A549 (cell line): Measurements from ENCODE around the gene KCNK15. TPM values are rescaled to one million over a fixed set of nuclear protein-coding genes. Genes with fewer than 3 reads are reported as not detected.

ENCODE experiments used
- ATAC-seq, 2 experiments: fragments of 200-7000 bp in 1 of 2; fragments of >200 bp in 1 of 2; cut with Nextera tagmentation in 1 of 2; cut with Tn5 transposase in 1 of 2; 3 replicates each; pipeline versions ENCODE4 v1.8.0 to v1.9.1; 2018 to 2020; ENCODE audit warnings: mild to moderate bottlenecking in 1 of 2, moderate library complexity in 1 of 2
- CTCF ChIA-PET: fragments of 300-600 bp; sonication (Branson Sonifier 250); formaldehyde crosslinking; extraction: SDS; loops from one replicate; lab custom pipeline; 2021; ENCODE audit warnings: antibody characterized with exemption, inconsistent platforms; lab: Yijun Ruan, JAX
- POLR2A ChIA-PET: fragments of 350-600 bp; formaldehyde crosslinking; extraction: SDS; loops from one replicate; lab custom pipeline; 2021; ENCODE audit warnings: antibody characterized with exemption, inconsistent platforms; lab: Yijun Ruan, JAX
- DNase-seq, 2 experiments: peaks; one replicate each; pipeline versions ENCODE4 v3.0.0 to v3.0.0-alpha.2; 2011 to 2016; ENCODE audit warnings: low read depth in 1 of 2, low spot score in 1 of 2
- FAIRE-seq: peaks from 2 replicates; lab custom pipeline; 2011; peaks lifted over from hg19 to GRCh38; lab: Jason Lieb, UNC
- H3K27ac ChIP-seq, 2 experiments: fragments of >200 bp; sonication (Bioruptor Twin); formaldehyde crosslinking; 3 replicates each; pipeline ENCODE4 v1.5.1; 2016 to 2017
- H3K4me1 ChIP-seq: fragments of >200 bp; sonication (Bioruptor Twin); formaldehyde crosslinking; 3 replicates; pipeline ENCODE4 v1.6.1; 2016
- H3K4me2 ChIP-seq: fragments of >200 bp; sonication (Bioruptor Twin); formaldehyde crosslinking; 3 replicates; pipeline ENCODE4 v1.6.1; 2016
- H3K4me3 ChIP-seq: fragments of >200 bp; sonication (Bioruptor Twin); formaldehyde crosslinking; 3 replicates; pipeline ENCODE4 v1.5.1; 2016
- H3K9me3 ChIP-seq: fragments of >200 bp; sonication (Bioruptor Twin); formaldehyde crosslinking; 3 replicates; pipeline ENCODE4 v1.6.1; 2016
- BHLHE40 ChIP-seq: IDR thresholded peaks from 2 replicates; pipeline ENCODE4 v1.6.1; 2012; ENCODE audit warnings: low read depth, low read length, inconsistent platforms
- CEBPB ChIP-seq, 2 experiments: fragments of >200 bp in 1 of 2; sonication (Bioruptor Twin) in 1 of 2; formaldehyde crosslinking in 1 of 2; IDR thresholded peaks; 2 replicates each; pipeline ENCODE4 v1.6.1; 2012 to 2016
- CTCF ChIP-seq: fragments of >200 bp; sonication (Bioruptor Twin); formaldehyde crosslinking; IDR thresholded peaks from 3 replicates; pipeline ENCODE4 v1.5.1; 2016
- E2F6 ChIP-seq: IDR thresholded peaks from 2 replicates; pipeline ENCODE4 v1.6.1; 2012; ENCODE audit warnings: low read depth, borderline replicate concordance
- EHMT2 ChIP-seq: fragments of 200-600 bp; sonication (generic); IDR thresholded peaks from 2 replicates; pipeline ENCODE4 v1.6.1; 2016; ENCODE audit warnings: antibody characterized with exemption, low read depth, mild to moderate bottlenecking, moderate library complexity
- ESRRA ChIP-seq: fragments of 150-350 bp; IDR thresholded peaks from 2 replicates; pipeline ENCODE4 v1.6.1; 2014; ENCODE audit warnings: mild to moderate bottlenecking, low read length, borderline replicate concordance
- HDAC2 ChIP-seq: fragments of 200-600 bp; sonication (generic); IDR thresholded peaks from 2 replicates; pipeline ENCODE4 v1.6.1; 2016
- HMGXB4 ChIP-seq: fragments of 250-450 bp; sonication (Bioruptor Pico); IDR thresholded peaks from 2 replicates; pipeline ENCODE4 v1.5.0; 2021; ENCODE audit warnings: mild to moderate bottlenecking, moderate library complexity, borderline replicate concordance
- HOXA7 ChIP-seq: fragments of 250-450 bp; sonication (Bioruptor Pico); IDR thresholded peaks from 2 replicates; pipeline ENCODE4 v1.5.0; 2020; ENCODE audit warnings: mild to moderate bottlenecking, moderate library complexity
- JUN ChIP-seq, 2 experiments: fragments of >200 bp; sonication (Bioruptor Twin); formaldehyde crosslinking; IDR thresholded peaks; 2 replicates in 1 of 2; 3 replicates in 1 of 2; pipeline ENCODE4 v1.6.1; 2016 to 2017
- MAZ ChIP-seq: fragments of 150-350 bp; IDR thresholded peaks from 2 replicates; pipeline ENCODE4 v1.6.1; 2014; ENCODE audit warnings: antibody characterized with exemption, low read depth, low read length, borderline replicate concordance
- NFE2L2 ChIP-seq: fragments of 150-350 bp; conservative IDR thresholded peaks from 2 replicates; pipeline ENCODE4 v1.6.1; 2014; ENCODE audit warnings: low read length
- NPAS2 ChIP-seq: fragments of 250-450 bp; sonication (Bioruptor Pico); IDR thresholded peaks from 2 replicates; pipeline ENCODE4 v1.8.0; 2022; ENCODE audit warnings: mild to moderate bottlenecking, moderate library complexity, borderline replicate concordance
- PHF8 ChIP-seq: fragments of 200-600 bp; sonication (generic); IDR thresholded peaks from 2 replicates; pipeline ENCODE4 v1.6.1; 2016; ENCODE audit warnings: low read depth, mild to moderate bottlenecking, antibody characterized with exemption, moderate library complexity, borderline replicate concordance
- RAD21 ChIP-seq, 2 experiments: fragments of >200 bp in 1 of 2; sonication (Bioruptor Twin) in 1 of 2; formaldehyde crosslinking in 1 of 2; IDR thresholded peaks in 1 of 2; conservative IDR thresholded peaks in 1 of 2; 2 replicates in 1 of 2; 3 replicates in 1 of 2; pipeline ENCODE4 v1.6.1; 2012 to 2018; ENCODE audit warnings: inconsistent platforms in 1 of 2
- REST ChIP-seq: fragments of 200-600 bp; sonication (generic); IDR thresholded peaks from 2 replicates; pipeline ENCODE4 v1.6.1; 2016; ENCODE audit warnings: antibody characterized with exemption, mild to moderate bottlenecking, moderate library complexity
- RFX5 ChIP-seq: fragments of 450-650 bp; IDR thresholded peaks from 2 replicates; pipeline ENCODE4 v1.7.1; 2014; ENCODE audit warnings: antibody characterized with exemption, mild to moderate bottlenecking, moderate library complexity
- RNF2 ChIP-seq: fragments of 200-600 bp; sonication (generic); IDR thresholded peaks from 2 replicates; pipeline ENCODE4 v1.6.1; 2016; ENCODE audit warnings: low read depth, mild to moderate bottlenecking, antibody characterized with exemption, moderate library complexity, borderline replicate concordance
- TP53 ChIP-seq: fragments of 250-450 bp; sonication (Bioruptor Pico); IDR thresholded peaks from 2 replicates; pipeline ENCODE4 v1.5.0; 2021; ENCODE audit warnings: mild to moderate bottlenecking, moderate library complexity
- ZC3H11A ChIP-seq: fragments of 450-650 bp; IDR thresholded peaks from 2 replicates; pipeline ENCODE4 v1.6.1; 2014; ENCODE audit warnings: antibody characterized with exemption, mild to moderate bottlenecking
- ZSCAN20 ChIP-seq: fragments of 250-450 bp; sonication (Bioruptor Pico); IDR thresholded peaks from 2 replicates; pipeline ENCODE4 v1.8.0; 2022; ENCODE audit warnings: mild to moderate bottlenecking, moderate library complexity
- WGBS: methylation state at CpG from one replicate; pipeline ENCODE4 v1.1.6; 2017; ENCODE audit errors: missing lambda C conversion rate; 5-methylcytosine and 5-hydroxymethylcytosine counted together
- polyA plus RNA-seq, 4 experiments: library from polyadenylated mRNA; depleted of rRNA in 3 of 4; stranded (reverse); fragments of >200 nt; fragmentation: RNase III in 1 of 4; extraction: RNeasy Plus Mini Kit Qiagen cat#74134 plus additional on column Dnase treatment in 1 of 4; gene quantifications; 2 replicates in 3 of 4; 3 replicates in 1 of 4; pipeline ENCODE4 v1.2.3, GENCODE V29; 2011 to 2017

Gene KCNK15
- polyA plus RNA-seq, 2 of the 4 experiments (the other 2 are of a cell fraction): 0.43 to 0.49 TPM

GRCh38 chr20:44796311-44796710, 50.6 kb downstream of the KCNK15 start (continued):
- no peak for TF ChIP-seq E2F6
- no peak for TF ChIP-seq ZSCAN20

- Histone ChIP-seq H3K4me1 (no peaks in the 10 kb centered on the region), H3K27ac (no peak overlapping the region), H3K4me3 (no peak overlapping the region), H3K4me2 (no peak overlapping the region)
- no peak for FAIRE-seq
- WGBS: 79% methylated on average over 3 of the region's 3 CpGs
- 0 out of 6 replicates have a peak, but pooled peaks of 1 of the 2 experiments have one; percentile 23 for ATAC-seq
- ChIA-PET CTCF (interaction anchor here (0.6 to 2.2 kb wide), 10 partner anchors 11 to 143 kb away, joined by 3 to 7 read pairs (median 4); no protein-coding TSS in a partner anchor), POLR2A (no interaction called here)
- no peak for DNase-seq
- TF ChIP-seq ZC3H11A: no peak
- no peak for TF ChIP-seq BHLHE40
- TF ChIP-seq MAZ: no peak
- TF ChIP-seq CEBPB (IDR thresholded peaks at IDR 0.05): no peak
- TF ChIP-seq, all 56 proteins: peak for 0
- no peaks in the 10 kb centered on the region for H3K9me3 ChIP-seq
Observed at GRCh38 chr20:44796758-44797457, 51.2 kb downstream of the KCNK15 start.

GRCh38 chr20:44799691-44800090, 54.0 kb downstream of the KCNK15 start:
- Histone ChIP-seq H3K4me2 (no peak overlapping the region), H3K4me3 (no peak overlapping the region), H3K9me3 (no peaks in the 10 kb centered on the region), H3K27ac (no peak overlapping the region), H3K4me1 (no peaks in the 10 kb centered on the region)
- TF ChIP-seq HMGXB4 (no peak), CTCF (no peak), HDAC2 (no peak), PHF8 (no peak), REST (no peak), NPAS2 (CRISPR knock-in tag) (no peak), JUN (IDR thresholded peaks at IDR 0.05) (no peak), MAZ (no peak), EHMT2 (no peak), ESRRA (no peak), RFX5 (no peak), TP53 (CRISPR knock-in tag) (no peak), HOXA7 (CRISPR knock-in tag) (no peak), NFE2L2 (no peak), RAD21 (conservative IDR thresholded peaks at IDR 0.05 in 1 of 2, IDR thresholded peaks at IDR 0.05 in 1 of 2) (no peak), RNF2 (no peak)
- POLR2A ChIA-PET: no interaction called here
- DNase-seq: no peak
- CTCF ChIA-PET: interaction anchor here (1.1 to 1.2 kb wide), 2 partner anchors 52 to 67 kb away, joined by 5 to 6 read pairs; no protein-coding TSS in a partner anchor
- 69% methylated on average over 5 of the region's 5 CpGs for WGBS
- FAIRE-seq: no peak
- ATAC-seq: no peak
